Mesodermal cell (in vitro differentiated cells): Measurements from ENCODE around the gene NPAS3.

Experiments used
- H3K27ac ChIP-seq: 2 replicates; pipeline ENCODE4 v1.7.0; 2013; ENCODE audit warnings: mild to moderate bottlenecking, low read depth, low read length, moderate library complexity; ENCODE audit not compliant: severe bottlenecking
- H3K36me3 ChIP-seq: 2 replicates; pipeline ENCODE4 v1.7.1; 2013; ENCODE audit warnings: mild to moderate bottlenecking, low read length, moderate library complexity; ENCODE audit not compliant: control insufficient read depth, insufficient read depth
- H3K4me1 ChIP-seq: one replicate; pipeline ENCODE4 v1.7.1; 2013; ENCODE audit warnings: mild to moderate bottlenecking, low read length; ENCODE audit not compliant: insufficient read depth, control insufficient read depth, poor library complexity, severe bottlenecking
- H3K4me3 ChIP-seq: 2 replicates; pipeline ENCODE4 v1.7.0; 2013; ENCODE audit warnings: low read length, control low read depth, mild to moderate bottlenecking; ENCODE audit not compliant: insufficient read depth, poor library complexity, severe bottlenecking; ENCODE audit errors: extremely low read depth
- H3K9me3 ChIP-seq: 2 replicates; pipeline ENCODE4 v1.7.1; 2013; ENCODE audit warnings: mild to moderate bottlenecking, low read length, moderate library complexity; ENCODE audit not compliant: control insufficient read depth
- WGBS, 2 experiments: methylation state at CpG; one replicate each; pipeline ENCODE4 v1.1.5; 2013; ENCODE audit warnings: missing lambda C conversion rate in 2 of 2; ENCODE audit not compliant: insufficient coverage in 2 of 2; 5-methylcytosine and 5-hydroxymethylcytosine counted together

Gene NPAS3

DNA sequence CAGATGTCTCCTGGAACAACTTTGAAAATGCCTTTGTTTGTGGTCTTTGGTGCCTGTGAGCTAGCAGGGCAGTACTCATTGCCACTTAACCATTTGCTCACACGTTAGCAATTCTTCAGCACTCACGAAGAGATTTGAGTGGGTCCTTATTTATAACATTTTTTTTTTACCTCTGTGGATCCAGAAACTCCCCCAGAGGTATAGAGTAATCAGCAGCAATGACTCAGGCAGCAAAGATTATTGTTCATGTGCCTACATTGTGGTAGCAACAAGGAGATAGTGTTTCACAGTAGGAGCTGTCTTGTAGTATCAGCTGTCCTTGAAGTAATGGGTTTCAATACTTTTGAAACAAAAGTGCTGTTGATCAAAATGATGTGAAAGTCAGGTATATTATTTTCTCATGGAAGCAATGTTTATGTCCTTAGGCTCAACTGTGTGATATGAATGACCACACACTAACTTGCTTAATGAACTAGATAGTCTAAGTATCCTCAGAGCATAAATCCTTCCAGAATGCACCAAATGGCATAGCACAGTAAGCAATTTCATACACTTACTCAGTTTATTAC is 708.1 kb downstream of the NPAS3 start:
- 100% methylated on average over 1 of the region's 2 CpGs; no CpG with 5 or more reads in 1 of the 2 experiments for WGBS, 2 experiments
- peak overlapping the region; percentile 46 for H3K27ac ChIP-seq

GRCh38 chr14:33647385-33647786 is 708.7 kb downstream of the NPAS3 start:
- peak overlapping the region; percentile 46 for H3K27ac ChIP-seq
- H3K4me3 ChIP-seq = no peak overlapping the region
- H3K4me1 ChIP-seq = peaks cover 19% of the 10 kb centered on the region
- H3K36me3 ChIP-seq = no peaks in the 10 kb centered on the region
- H3K9me3 ChIP-seq = no peaks in the 10 kb centered on the region
- 57 to 80% methylated on average over 1 of the region's 3 CpGs for WGBS, 2 experiments

More for the DNA sequence above, 708.1 kb downstream of the NPAS3 start:
- Histone ChIP-seq H3K9me3 (no peaks in the 10 kb centered on the region), H3K4me1 (peaks cover 23% of the 10 kb centered on the region), H3K36me3 (no peaks in the 10 kb centered on the region), H3K4me3 (no peak overlapping the region)

DNA sequence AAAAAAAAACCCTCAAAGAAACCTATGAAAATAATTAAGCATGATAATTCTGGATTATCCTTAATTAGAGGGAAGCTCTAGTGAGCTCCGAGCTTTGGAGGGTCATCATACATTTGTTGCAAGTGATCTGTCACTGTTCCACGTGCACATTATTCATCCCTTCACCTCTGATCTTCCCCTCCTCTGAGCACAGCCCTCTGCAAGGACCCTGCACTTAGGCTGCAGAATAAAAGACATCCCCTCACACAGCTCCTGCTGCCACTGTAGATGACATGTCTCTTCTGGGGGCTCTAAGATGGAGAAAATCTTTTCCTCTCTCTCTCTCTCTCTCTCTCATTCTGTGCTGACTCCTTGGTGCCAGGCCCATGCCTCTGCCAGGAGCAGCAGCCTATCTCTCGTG is 711.8 kb downstream of the NPAS3 start:
- no peaks in the 10 kb centered on the region for H3K9me3 ChIP-seq
- H3K27ac ChIP-seq = no peak overlapping the region
- no peaks in the 10 kb centered on the region for H3K36me3 ChIP-seq
- H3K4me3 ChIP-seq = no peak overlapping the region
- peaks cover 21% of the 10 kb centered on the region for H3K4me1 ChIP-seq
- 78 to 100% methylated on average over 1 to 2 of the region's 3 CpGs for WGBS, 2 experiments

- Histone ChIP-seq H3K27ac (no peak overlapping the region), H3K36me3 (no peaks in the 10 kb centered on the region), H3K4me3 (no peak overlapping the region), H3K9me3 (no peaks in the 10 kb centered on the region), H3K4me1 (peaks cover 8% of the 10 kb centered on the region)
- 89 to 99% methylated on average over 8 of the region's 11 CpGs for WGBS, 2 experiments
Observed at GRCh38 chr14:33652566-33653307, 714.1 kb downstream of the NPAS3 start.

DNA sequence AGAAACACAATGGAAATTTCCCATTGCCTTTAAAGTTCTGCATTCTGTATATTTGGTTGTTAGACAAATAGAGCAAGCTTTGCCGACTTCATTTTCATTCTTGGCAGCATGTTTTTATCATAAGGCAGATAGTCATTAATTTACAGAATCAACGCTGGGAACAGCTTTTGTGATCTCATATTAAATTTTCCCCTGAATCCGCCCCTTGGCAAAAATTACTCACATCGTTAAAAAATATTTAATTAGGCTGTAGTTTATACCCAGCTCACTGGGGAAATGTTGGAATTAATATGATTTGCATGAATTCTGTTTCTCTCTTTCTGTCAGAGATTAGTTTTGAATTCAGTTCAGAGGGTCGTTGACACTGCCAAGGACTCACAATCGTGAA is 714.6 kb downstream of the NPAS3 start:
- no peak overlapping the region for H3K27ac ChIP-seq
- WGBS, 2 experiments = 87 to 93% methylated on average over 3 to 4 of the region's 6 CpGs
- H3K4me1 ChIP-seq = peaks cover 4% of the 10 kb centered on the region
- no peaks in the 10 kb centered on the region for H3K9me3 ChIP-seq
- H3K36me3 ChIP-seq = no peaks in the 10 kb centered on the region
- no peak overlapping the region for H3K4me3 ChIP-seq

DNA sequence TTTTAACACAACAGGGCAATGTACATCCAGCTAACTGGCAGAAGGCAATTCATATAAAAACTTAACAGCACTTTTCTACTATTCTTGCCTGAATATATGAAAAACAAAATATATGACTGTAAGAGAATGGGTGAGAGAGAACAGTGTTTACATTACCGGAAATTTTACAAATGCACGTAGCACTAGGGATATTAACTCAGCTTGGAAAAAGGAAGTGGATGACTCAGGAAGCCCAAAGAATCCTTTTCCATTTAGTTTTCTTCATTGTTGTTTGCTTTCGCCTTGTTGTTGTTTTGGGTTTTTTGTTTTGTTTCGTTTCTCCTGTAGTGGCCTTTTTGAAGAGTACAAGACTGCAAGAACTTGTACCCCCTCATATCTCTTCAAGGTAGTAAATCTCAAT is 716.7 kb downstream of the NPAS3 start:
- Histone ChIP-seq H3K36me3 (no peaks in the 10 kb centered on the region), H3K4me3 (no peak overlapping the region), H3K27ac (no peak overlapping the region), H3K9me3 (no peaks in the 10 kb centered on the region), H3K4me1 (peaks cover 4% of the 10 kb centered on the region)
- 60 to 80% methylated on average over 1 of the region's 4 CpGs for WGBS, 2 experiments

- peaks cover 4% of the 10 kb centered on the region for H3K4me1 ChIP-seq
- H3K4me3 ChIP-seq = no peak overlapping the region
- H3K36me3 ChIP-seq = no peaks in the 10 kb centered on the region
- no peaks in the 10 kb centered on the region for H3K9me3 ChIP-seq
- H3K27ac ChIP-seq = no peak overlapping the region
- WGBS, 2 experiments = 100% methylated on average over 1 of the region's 3 CpGs; no CpG with 5 or more reads in 1 of the 2 experiments
Observed at GRCh38 chr14:33657476-33657875, 718.8 kb downstream of the NPAS3 start.

- 93% methylated on average over 2 of the region's 3 CpGs; no CpG with 5 or more reads in 1 of the 2 experiments for WGBS, 2 experiments
- Histone ChIP-seq H3K36me3 (no peaks in the 10 kb centered on the region), H3K9me3 (no peaks in the 10 kb centered on the region), H3K4me1 (peaks cover 1% of the 10 kb centered on the region), H3K27ac (no peak overlapping the region), H3K4me3 (no peak overlapping the region)
Observed at GRCh38 chr14:33660248-33660647, 721.6 kb downstream of the NPAS3 start.

GRCh38 chr14:33661101-33661500 is 722.4 kb downstream of the NPAS3 start:
- Histone ChIP-seq H3K4me1 (no peaks in the 10 kb centered on the region), H3K36me3 (no peaks in the 10 kb centered on the region), H3K27ac (no peak overlapping the region), H3K9me3 (no peaks in the 10 kb centered on the region), H3K4me3 (no peak overlapping the region)
- WGBS, 2 experiments = 93 to 95% methylated on average over 2 of the region's 3 CpGs

DNA sequence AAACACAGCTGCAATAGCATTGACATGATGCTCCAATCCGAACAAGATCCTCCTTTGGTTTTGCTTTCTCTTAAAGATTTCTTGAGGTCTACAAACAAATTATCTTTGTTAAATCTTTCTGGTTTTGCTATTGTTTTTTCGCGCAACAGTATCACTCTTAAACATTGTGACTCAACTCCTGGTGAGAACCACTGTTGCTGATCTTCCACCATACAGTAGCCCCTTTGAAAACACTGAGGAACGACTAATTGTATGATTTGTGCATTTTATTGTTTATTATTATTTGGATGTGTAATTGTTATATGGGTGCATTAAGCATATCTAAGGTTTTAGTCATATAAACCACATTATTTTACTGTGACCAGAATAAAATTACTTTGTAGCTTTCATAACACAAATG is 729.4 kb downstream of the NPAS3 start:
- H3K4me1 ChIP-seq = no peaks in the 10 kb centered on the region
- 100% methylated on average over 1 to 2 of the region's 4 CpGs for WGBS, 2 experiments
- no peak overlapping the region for H3K27ac ChIP-seq
- H3K36me3 ChIP-seq = no peaks in the 10 kb centered on the region
- no peak overlapping the region for H3K4me3 ChIP-seq
- H3K9me3 ChIP-seq = no peaks in the 10 kb centered on the region

- Histone ChIP-seq H3K27ac (no peak overlapping the region), H3K4me1 (no peaks in the 10 kb centered on the region), H3K4me3 (no peak overlapping the region), H3K36me3 (no peaks in the 10 kb centered on the region), H3K9me3 (no peaks in the 10 kb centered on the region)
- WGBS, 2 experiments = 100% methylated on average over 1 of the region's 2 CpGs; no CpG with 5 or more reads in 1 of the 2 experiments
Observed at GRCh38 chr14:33669111-33669510, 730.4 kb downstream of the NPAS3 start.
